Forelimb muscle (tissue), 1 donor: Measurements from ENCODE around the gene NSMCE1. TPM values are rescaled to one million over a fixed set of nuclear protein-coding genes. Genes with fewer than 3 reads are reported as not detected.

Experiments
- DNase-seq: peaks from one replicate; pipeline ENCODE4 v3.0.0-alpha.2; 2013; ENCODE audit warnings: low read depth
- polyA plus RNA-seq: library from polyadenylated mRNA; unstranded; fragments of 120-200 nt; gene quantifications from one replicate; pipeline ENCODE4 v1.2.1, GENCODE V29; 2013; ENCODE audit not compliant: insufficient read length

The NSMCE1 gene
- polyA plus RNA-seq, 1 donor, result 48.9 TPM

DNA sequence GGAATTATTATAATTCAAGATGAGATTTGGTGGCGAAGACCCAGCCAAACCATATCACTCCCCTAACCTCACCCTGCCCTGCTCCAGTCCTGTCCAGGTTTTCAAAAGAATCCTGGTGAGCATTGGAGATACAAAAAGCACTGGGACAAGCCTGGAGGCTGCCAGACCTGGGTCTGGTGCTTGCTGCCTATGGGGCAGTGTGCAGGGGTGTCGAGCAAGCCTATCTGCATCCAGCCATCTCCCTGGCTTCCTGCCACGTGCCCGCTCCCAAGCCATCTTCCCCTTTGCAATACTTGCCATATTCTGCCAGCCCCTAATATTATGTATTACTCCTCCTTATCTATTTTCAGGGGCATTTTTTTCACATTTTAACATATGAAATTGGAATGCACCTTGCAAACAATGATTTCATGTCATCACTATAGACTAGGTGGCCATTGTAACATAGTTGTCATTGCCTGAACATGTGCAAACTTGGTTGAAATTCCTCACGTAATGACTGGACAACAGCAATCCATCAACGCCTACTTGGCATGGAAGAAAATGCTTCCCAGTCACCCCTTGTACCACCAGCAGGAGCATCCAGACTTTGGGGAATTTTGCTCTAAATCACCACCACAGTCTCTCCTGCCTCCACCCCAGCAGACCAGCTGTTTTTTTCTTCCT, 73.4 kb downstream of the NSMCE1 start:
- DNase-seq, result no peak

DNA sequence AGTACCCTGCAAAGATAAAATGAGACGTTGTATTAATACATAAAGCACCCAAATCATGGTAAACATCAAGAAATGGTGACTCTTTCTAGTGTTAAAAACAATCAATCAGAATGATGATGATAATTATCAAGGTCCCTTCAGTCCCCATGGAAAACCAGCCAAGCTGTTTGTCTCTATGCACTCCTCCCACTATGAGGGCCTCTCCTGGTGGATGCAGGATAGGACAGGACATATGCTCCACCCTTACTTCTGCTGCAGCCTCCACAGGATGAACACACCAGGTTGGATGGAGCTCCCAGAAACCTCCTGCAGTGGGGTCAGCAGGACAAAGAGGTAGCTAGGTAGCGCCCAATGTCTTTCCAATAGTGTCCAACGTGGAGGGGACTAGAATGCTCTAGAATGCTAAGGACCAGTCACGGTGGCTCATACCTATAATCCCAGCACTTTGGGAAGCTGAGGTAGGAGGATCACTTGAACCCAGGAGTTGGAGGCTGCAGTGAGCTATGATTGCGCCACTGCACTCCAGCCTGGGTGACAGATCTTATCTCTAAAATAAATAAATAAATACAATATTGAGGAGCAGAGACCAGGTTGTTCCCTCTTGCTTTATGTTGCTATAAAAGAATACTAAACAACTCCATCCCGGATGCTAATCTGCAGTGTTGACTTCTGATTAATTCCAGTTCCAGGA, 75.1 kb downstream of the NSMCE1 start:
- no peak for DNase-seq

DNA sequence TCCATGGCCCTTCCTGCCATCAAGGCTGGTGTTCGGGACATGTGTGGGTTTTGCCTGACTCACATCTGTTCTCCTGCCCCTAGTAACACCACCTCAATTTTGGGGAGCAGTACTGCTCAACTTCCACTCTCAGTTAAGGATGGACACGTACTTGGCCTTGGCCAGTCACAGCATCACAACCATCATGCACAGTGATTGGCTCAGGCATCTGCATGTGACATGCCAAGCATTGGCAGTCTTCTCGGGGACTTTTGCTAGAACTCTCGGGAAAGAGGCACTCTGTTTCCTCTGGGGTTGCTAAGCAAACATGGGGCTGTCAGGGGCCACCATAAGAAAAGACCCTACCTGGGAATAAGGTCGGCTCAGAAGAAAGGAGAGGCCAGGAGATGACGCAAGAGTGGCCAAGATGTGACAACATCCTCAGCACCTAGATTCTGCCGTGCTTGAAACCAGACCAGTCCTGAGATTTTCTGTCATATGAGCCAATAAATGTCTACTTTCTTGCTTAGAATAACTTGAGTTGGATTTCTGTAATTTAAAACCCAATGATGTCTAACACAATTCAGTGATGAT, 77.1 kb downstream of the NSMCE1 start:
- no peak for DNase-seq

DNA sequence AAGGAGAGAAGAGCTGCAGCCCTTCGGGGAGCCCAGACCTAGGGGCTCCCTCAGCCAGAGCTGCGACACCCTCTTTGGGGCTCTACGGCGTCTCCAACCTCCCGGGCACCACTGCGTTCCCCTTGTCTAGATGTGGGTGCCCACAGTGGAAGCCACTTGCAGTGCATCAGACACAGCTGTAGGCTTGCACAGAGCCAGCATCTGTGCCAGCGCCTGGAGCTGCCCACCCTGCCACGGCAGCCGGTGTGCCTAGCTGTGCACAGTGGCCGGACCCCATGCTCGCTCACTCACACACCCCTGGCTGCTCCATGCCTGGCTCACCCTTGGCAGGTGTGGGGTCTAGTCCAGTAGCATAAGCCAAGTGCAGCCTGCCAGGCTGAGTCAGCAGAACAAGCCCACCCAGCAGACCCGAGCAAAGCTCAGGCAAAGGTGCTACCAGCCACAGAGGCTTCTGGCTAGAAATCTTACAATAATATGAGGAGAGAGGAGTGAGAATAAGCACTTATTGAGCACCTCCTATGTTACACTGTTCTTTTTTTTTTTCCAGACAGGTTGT, 78.2 kb downstream of the NSMCE1 start:
- no peak for DNase-seq

DNA sequence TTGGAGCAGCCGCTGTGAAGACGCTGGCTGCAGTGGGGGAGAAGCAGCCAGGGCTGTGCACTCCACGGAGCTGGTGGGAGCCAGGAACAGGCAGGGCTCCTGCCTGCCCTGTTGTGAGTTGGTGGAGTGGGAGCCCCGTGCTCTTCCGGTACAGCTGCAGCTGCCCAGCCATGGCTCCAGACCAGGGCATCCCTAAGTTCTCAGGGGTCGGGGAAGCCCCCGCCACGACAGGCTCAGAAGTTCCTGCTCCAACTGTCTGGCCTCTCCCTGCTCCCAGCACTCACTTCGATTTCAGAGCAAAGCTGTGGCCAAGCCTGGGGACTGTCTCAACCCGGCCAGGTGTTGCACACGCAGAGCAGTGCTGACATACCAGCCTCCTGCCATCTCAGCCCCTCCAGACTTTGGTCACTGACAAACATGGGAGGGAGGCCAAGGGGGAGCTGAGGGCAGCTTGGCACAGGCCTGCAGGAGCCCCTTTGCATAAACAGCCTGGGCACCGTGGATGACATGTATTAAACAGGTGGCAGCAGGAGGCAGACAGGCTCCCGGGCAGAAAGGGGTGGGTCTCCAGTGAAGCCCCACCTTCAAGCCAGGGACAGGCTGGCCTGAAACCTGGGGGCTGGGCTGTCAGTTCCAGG, 79.1 kb downstream of the NSMCE1 start:
- no peak for DNase-seq

DNA sequence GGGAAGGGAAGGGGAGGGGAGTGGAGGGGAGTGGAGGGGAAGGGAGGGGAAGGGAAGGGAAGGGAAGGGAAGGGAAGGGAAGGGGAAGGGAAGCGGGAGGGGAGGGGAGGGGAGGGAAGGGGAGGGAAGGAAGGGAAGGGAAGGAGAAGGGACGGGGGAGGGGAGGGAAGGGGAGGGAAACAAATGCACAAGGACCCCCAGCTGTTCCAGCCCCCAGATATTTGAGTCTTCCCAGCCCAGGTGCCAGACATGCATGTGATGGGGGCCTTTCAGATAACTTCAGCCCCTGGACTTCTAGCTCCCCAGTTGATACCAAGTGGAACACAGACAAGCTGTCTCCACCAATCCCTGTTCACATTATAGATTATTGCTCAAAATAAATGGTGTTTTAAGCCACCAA, 79.9 kb downstream of the NSMCE1 start:
- no peak for DNase-seq

DNA sequence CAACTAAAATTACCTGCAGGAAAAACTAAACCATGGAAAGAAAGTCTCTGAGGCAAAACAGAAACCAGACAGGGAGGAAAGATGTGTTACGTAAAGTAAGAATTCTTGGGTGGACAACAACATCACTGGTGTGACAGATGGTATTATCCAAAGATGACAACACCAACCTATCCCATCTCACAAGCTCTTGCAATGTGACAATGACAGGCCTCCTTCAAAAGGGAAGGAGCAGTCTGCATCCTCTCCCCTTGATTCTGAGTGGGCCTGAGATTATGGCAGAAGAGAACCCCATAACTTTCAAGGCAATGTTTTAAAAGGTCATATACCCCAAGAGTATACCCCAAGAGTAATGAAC, 82.8 kb downstream of the NSMCE1 start:
- DNase-seq, result no peak

DNA sequence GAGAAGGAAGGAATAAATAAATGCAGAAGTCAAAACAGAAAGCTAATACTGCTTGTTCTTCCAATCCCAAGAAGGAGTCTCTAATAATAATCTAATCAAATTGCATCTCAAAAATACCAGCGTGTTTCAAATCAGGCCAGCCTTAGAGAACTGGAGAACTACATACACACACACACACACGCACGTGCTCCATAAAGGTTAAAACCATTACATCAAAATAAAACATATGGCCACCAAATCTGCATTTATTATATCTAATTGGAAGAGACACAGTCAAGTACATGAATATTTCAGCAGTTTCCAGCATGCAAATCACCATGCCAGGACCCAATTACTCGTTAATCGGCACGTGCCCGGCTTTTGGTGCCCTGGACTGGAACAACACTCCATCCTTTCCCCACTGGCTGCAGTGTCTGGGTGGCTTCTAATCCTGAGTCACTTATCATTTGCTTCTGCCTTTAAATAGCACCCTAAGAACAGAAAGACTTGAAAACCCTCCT, 85.6 kb downstream of the NSMCE1 start:
- no peak for DNase-seq

DNA sequence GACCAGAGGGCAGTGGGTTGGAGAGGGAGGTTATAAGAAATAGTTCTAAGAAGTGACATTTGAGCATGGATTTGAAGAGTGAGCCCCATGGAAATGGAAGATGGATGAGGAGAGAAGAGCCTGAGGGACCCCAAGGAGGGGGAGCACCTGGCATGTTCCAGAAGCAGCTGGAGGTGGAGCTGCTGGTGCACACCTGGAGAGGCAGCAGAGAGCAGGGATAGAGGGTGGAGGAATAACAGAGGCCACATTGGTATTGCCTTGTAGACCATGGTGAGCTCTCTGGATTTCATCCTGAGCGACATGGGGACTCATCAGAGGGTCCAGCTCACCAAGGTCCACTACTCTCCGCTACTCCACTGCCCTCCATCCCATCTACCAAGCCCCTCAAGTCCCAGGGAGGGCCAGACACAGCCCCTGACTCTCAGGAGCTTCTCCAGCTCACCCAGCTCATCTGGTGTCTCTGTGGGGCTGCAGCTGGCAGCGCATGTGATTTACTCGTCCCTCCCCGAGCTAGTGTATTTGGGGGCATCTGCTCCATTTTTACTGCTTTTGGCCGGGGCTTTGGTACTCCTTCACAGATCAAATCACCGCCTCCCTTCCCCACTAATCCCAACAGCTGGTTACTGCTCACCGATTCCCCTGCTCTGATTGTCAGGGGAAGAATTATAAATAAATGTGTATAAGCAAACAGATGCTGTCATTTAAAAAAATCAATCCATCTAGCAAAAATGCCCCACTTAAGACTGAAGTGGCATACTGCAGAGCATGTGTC, 87.4 kb downstream of the NSMCE1 start:
- DNase-seq, result no peak

DNA sequence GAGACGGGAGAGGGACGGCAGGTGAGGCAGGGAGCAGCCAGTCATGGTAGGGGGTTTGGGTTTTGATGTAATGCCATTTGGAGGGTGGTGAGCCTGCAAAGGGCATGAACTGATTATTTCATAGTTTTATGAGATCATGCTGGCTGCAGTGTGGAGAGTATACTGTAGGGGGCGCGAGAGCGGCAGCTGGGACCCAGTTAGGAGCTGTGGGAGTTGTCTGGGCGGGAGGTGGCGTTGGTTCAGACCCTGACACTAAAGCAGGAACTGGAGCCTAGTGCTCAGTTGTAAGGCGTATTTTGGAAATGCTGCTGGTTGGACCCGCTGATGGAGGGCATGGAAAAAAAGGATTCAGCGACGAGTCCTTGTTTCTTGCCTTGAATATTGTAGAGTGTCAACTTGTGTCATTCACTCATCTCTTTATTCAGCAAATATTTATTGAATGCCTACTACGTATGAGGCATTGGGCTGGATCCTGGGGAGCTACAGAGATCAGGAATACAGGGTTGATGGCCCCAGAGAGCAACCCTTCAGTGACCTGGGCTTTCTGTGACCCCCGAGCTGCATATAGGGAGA, 89.0 kb downstream of the NSMCE1 start:
- peak; percentile 53 for DNase-seq

DNA sequence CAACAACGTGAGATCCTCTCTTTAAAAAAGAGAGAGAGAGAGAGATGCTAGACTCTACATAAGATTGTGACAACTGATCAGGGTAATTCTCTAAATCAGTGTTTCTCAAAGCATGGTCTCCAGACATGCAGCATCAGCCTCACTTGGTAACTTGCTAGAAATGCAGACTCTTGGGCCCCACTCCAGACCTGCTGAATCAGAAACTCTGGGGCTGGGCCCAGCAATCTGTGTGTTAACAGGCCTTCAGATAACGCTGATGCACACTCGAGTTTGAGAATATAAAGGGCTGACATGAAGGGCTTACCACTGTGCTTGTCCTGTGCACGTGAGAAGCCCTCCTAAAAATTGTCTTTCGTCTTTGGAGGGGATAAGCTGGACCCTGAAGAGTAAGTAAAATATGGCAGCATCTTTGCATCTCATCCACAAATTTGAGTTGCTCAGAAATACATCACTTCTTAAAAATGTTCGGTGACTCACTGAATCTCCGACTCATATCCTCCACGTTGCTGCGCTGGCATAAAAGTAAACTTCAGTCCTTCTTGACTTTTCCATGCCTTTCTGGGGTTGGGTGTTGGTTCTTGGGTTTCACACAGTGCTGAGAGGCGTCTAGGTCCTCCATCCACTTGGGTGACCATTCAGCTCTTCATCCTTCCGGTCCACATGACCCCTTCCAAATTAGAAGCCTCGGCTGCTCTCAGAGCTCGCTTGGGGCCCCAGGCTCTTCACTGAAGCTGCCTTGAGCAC, 91.4 kb downstream of the NSMCE1 start:
- DNase-seq, result no peak

DNA sequence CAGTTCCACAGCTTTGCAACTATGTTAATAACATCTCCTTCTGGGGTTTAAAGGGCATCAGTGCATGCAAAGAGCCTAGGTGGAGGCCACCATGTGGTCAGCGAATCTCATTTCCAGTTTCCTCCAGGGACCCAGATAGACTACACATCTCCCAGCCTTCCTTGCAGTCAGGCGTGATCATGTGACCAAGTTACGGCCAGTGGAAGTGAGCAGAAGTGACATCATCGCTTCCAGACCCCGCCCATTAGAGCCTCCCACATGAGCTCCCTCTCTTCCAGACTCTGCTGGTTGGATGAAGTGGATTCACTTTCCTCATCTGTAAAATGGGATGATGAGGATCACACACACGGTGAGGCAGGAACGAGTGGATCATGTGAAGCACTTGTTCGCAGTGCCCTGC, 92.7 kb downstream of the NSMCE1 start:
- DNase-seq, result no peak

Other genes starting within 250 kb of the NSMCE1 start
- not detected for gene C16orf82, start 201.8 kb downstream of the NSMCE1 start, polyA plus RNA-seq
- 5.1 TPM for gene KDM8, start 65.2 kb downstream of the NSMCE1 start, polyA plus RNA-seq
- 9.8 TPM for gene IL4R, start 45.2 kb upstream of the NSMCE1 start, polyA plus RNA-seq
- 0.20 TPM for gene IL21R, start 133.4 kb upstream of the NSMCE1 start, polyA plus RNA-seq